ENCODE measurements around the gene ETFB. TPM values are rescaled to one million over a fixed set of nuclear protein-coding genes. Genes with fewer than 3 reads are reported as not detected.

The ETFB gene
- total and polyA plus RNA-seq, 10 of the 15 experiments (the other 5 are each of a cell fraction or from before 2014, with no cell fraction given) = 15.1 to 166 (median 87.8) TPM

GRCh38 chr19:51339687-51340656, 26.2 kb downstream of the ETFB start (continued):
- TF ChIP-seq E2F8 (IDR thresholded peaks at IDR 0.05; ENCODE audit: low read depth, partially characterized antibody) (no peak), CREB1 (IDR thresholded peaks at IDR 0.05; ENCODE audit: low read depth) (no peak), ZNF687 (IDR thresholded peaks at IDR 0.05) (peak; percentile 95), CHD1 (IDR thresholded peaks at IDR 0.05; ENCODE audit: low read depth, low read length) (no peak), ZBED1 (IDR thresholded peaks at IDR 0.05; ENCODE audit: borderline replicate concordance) (no peak), ZBTB33 (IDR thresholded peaks at IDR 0.05) (no peak), HCFC1 (IDR thresholded peaks at IDR 0.05; ENCODE audit: low read length) (no peak), ATF7 (IDR thresholded peaks at IDR 0.05; ENCODE audit: low read depth) (no peak), TBL1XR1 (IDR thresholded peaks at IDR 0.05; ENCODE audit: low read depth, low read length) (no peak), ZNF217 (IDR thresholded peaks at IDR 0.05) (peak; percentile 64; the same call in 1 of the 2 replicates), EZH2 (IDR thresholded peaks at IDR 0.05; ENCODE audit: borderline replicate concordance, control insufficient read depth, low read depth, low read length) (no peak), SKIL (IDR thresholded peaks at IDR 0.05; ENCODE audit: low read depth, poor library complexity, severe bottlenecking) (no peak), KAT2A (conservative IDR thresholded peaks at IDR 0.05; ENCODE audit: control insufficient read depth, low read depth, low read length) (no peak), USF2 (IDR thresholded peaks at IDR 0.05; ENCODE audit: borderline replicate concordance, low read depth, low read length) (peak; percentile 67)
